OCI-LY7 (cell line): Measurements from ENCODE around the gene CXCL13.

Experiments
- CTCF ChIP-seq: fragments of 200-600 bp; sonication (generic); conservative IDR thresholded peaks from 2 replicates; pipeline ENCODE4 v1.5.1; 2014; ENCODE audit warnings: mild to moderate bottlenecking, antibody characterized with exemption, low read length, moderate library complexity, mixed read lengths
- EZH2phosphoT487 ChIP-seq: fragments of 200-600 bp; sonication (generic); IDR thresholded peaks from 2 replicates; pipeline ENCODE4 v1.6.1; 2018; ENCODE audit warnings: low read depth, borderline replicate concordance, mild to moderate bottlenecking, mixed run types, antibody characterized with exemption, low read length, moderate library complexity, mixed read lengths

- no peak for TF ChIP-seq CTCF
- no peak for TF ChIP-seq EZH2phosphoT487
Measured at GRCh38 chr4:77582156-77582555, 23.5 kb upstream of the CXCL13 start.
